Activated CD4-positive, alpha-beta T cell treated with anti-CD3 and anti-CD28 coated beads, Interleukin-2, amount 50 U/mL, for 24 hours (primary cell): ENCODE results near the gene ANKRD29.
A peak's percentile ranks its signal among the peaks of the same experiment; 100 is the strongest.
"Not testable (repeated sequence)": the region's sequence is repeated elsewhere in the genome, so short reads cannot be mapped to it uniquely, and the experiment has no call there.

Experiments used
- DNase-seq, 2 donors: peaks; one replicate each; pipeline ENCODE4 v3.0.0-alpha.2; 2020; ENCODE audit warnings: low read depth in 1 of 2, low spot score in 1 of 2

Gene ANKRD29

DNA sequence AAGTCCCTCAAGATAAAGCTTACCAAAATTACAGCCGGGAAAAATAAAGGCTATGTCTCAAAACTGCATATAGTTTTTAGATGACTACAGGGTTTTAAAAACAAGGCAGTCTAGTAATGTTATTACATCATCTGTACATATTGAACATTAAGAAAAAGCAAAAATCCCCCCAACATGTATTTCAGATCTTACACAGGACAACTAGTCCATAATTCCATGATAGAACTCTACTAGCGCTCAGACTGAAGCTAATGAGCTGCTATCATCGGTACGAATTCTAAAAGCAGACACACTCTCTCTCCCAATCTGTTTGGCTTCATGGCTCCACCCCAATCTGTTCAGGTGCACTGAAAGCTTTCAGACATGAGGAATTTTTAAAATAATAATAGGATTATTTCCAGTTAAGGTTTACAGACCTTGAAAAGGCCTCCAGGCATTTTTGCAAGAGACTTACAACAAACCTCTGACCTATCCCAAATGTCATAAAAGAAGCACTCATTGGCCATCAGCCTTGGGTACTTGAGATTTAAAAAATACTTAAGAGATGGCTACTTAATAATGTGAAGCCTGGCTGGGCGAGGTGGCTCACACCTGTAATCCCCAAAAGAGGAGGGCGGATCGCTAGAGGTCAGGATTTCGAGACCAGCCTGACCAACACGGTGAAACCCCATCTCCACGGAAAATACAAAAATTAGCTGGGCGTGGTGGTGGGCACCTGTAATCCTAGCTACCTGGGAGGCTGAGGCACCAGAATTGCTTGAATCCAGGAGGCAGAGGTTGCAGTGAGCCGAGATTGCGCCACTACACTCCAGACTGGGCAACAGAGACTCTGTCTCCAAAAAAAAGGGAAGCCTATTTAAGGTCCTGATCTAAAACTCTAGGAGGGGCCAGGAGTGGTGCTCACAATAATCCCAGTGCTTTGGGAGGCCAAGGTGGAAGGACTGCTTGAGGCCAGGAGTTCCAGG is 78.4 kb downstream of the ANKRD29 start:
- no peak for DNase-seq

- DNase-seq: no peak
Observed at GRCh38 chr18:23583071-23583865, 79.4 kb downstream of the ANKRD29 start.

DNA sequence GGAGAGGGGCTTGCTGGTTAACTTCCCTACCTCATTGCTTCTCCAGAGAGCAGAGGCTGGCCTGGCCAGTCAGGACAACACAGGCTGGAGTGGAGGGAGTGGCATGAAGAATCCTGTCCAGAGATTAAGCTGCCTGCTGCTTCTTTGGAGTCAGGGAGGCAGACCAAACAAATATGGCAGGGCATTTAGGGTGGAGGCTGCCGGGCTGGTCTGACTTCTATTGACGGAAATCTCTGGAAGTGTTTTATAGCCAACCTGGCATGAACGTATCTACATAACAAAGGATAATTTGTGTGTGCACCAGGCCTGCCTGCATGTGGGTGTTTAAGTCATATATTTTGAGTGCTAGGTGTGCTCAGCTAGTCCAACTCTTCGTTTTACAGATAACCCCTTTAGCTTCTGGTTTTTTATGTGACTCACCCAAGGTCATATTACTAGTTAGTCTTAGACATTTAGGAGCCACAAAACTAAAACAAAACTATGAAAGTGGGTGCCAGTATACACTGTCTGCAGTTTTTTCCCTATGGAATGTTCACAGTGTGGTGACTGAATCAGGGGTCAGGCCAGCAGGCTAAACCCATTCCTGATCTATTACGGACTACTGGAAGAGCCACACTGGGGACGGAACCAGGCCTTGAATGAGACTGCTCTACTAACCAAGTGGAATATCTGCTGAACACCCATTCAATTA is 81.9 kb downstream of the ANKRD29 start:
- DNase-seq: no peak

GRCh38 chr18:23578891-23579653 is 83.6 kb downstream of the ANKRD29 start:
- no peak for DNase-seq

DNA sequence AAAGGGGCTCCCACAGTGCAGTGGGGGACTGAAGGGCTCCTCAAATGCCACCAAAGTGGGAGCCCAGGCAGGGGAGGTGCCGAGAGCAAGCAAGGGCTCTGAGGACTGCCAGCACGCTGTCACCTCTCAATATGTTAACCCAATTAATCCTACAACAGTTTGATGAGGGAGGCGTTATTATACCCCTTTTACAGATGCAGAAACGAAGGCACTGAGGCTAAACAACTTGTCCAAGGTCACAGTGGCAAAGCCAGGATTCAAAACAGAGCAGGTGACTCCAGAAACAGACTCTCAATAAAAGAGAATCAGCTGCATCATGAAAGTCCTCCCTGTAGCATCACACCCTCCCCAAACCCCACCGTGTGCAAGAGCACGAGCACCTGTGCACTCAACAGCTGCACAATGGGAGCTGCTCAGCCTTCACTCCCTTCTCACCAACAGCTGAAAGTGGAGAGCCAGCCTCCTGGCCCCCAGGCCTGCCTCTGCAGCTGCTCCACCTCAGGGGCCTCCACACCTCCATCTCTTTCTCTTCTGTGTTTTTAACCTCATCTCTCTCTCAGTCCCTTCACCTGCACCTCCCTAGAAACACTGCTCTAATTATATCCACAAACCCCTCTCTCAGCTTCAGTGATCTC is 84.5 kb downstream of the ANKRD29 start:
- DNase-seq: no peak

GRCh38 chr18:23577521-23577920 is 85.2 kb downstream of the ANKRD29 start:
- DNase-seq: not testable (repeated sequence)

GRCh38 chr18:23575309-23575651 is 87.4 kb downstream of the ANKRD29 start:
- no peak for DNase-seq

- DNase-seq: no peak
Observed at GRCh38 chr18:23574611-23575308, 88.0 kb downstream of the ANKRD29 start.

DNA sequence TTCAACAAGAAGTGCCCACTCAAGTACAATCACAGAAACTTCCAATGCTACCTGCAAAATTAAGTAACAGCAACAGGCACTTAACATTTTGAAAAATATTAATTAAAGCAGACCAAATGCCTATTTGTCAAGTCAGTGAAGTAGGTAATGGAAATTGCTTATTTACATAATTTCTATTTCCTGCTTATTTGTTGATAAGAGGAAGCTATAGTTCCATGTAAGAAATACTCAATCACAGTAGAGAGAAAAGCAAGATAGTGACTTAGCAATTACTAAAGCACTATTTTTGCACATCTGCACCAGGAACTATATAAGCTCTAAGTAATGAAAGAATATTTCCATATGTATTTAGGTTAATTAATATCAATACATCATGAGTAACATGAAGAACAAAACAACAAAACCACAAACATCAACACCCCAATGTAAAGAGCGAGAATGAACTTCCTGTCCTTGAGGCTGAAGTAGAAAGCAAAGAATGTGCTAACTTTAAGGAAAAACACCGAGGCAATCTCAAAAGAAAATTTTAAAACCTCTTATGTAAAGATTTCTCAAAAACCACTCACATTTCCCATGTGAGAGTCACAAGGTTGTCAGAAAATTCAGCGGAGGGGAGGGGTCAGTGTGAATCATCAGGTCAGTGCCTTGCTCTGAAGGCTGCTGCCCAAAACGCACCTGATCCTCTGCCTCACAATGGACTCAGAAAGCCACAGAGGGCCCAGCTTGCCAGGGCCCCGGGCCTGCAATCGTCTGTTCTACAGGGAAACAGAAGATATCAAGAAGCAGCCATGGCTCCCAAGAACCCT is 88.9 kb downstream of the ANKRD29 start:
- peak in 1 of 2 donors; percentile 17 for DNase-seq

DNA sequence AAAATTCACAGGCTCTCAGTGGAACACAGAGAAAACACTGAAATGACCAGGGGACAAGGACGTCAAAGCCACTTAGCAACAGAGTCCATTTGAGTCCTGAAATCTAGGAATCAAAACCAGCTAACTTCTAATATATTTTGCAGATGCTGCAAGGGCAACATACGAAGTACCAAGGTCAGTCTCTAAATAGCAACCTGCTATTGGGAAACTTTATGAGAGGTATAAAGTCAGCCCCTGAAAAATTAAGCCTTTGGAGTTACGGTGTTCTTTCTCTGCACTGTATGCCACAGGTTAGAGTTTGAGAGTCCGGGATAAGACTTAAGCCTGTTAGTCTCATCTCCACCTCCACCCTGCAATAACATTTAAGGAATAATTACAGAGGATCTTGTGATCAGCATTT is 89.7 kb downstream of the ANKRD29 start:
- DNase-seq: no peak

DNA sequence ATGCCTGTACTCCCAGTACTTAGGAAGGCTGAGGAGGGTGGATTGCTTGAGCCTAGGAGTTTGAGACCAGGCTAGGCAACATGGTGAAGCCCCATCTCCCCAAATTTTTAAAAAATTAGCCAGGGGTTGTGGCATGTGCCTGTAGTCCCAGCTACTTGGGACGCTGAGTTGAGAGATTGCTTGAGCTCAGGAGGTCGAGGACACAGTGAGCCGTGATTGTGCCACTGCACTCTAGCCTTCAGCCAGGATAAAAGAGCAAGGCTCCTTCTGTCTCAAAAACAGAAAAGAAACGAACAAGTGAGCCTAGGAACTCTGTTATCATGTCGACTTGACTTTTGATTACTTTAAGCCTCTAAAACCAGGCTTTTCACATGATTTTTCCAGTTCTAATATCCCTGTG is 90.1 kb downstream of the ANKRD29 start:
- DNase-seq: no peak

DNA sequence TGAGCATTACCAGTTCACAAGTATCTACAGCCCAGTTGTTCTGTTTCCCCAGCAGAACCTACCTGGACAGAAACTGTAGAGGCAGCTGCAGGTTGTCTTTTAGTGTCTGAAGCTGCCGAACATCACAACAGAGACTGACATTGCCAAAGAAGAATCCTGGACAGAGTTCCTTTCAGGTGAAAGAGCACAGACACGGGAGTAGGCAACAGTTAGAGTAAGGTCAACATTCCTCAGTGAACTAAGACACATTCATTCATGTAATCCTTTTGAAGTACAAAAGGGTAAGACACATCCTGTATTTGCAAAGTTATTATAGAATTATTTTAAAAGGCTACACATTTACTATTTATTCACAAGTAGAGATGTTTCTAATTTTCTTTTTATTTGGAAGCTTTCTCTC is 90.7 kb downstream of the ANKRD29 start:
- DNase-seq: no peak

GRCh38 chr18:23570912-23571504 is 91.7 kb downstream of the ANKRD29 start:
- no peak for DNase-seq

- DNase-seq: no peak
Observed at GRCh38 chr18:23569299-23570063, 93.2 kb downstream of the ANKRD29 start.

GRCh38 chr18:23568281-23569138 is 94.2 kb downstream of the ANKRD29 start:
- no peak for DNase-seq

- no peak for DNase-seq
Observed at GRCh38 chr18:23567671-23568070, 95.0 kb downstream of the ANKRD29 start.
